GM21447 (cell line): ENCODE data around the gene CD3G.
"Not testable (repeated sequence)": the region's sequence is repeated elsewhere in the genome, so short reads cannot be mapped to it uniquely, and the experiment has no call there.

ENCODE experiments used
- ATAC-seq: cut with Tn5 transposase; IDR thresholded peaks from one replicate; pipeline ENCODE4 v1.9.1; 2021; ENCODE audit not compliant: unreplicated experiment

The CD3G gene

DNA sequence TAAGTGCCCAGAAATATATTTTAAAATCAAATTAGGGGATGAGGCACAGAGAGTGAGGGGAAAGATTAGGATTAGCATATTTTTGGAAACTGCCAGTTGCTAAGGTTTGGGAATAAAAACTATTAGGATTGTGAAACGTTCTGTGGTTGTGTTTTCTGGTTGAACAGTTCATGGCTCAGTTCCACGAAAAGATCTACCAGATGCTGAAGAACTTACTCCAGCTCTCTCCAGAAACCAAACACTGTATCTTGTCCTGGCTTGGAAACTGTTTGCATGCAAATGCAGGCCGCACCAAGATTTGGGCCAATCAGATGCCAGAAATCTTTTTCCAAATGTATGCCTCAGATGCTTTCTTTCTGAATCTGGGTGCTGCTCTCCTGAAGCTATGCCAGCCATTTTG is 30.6 kb downstream of the CD3G start:
- no peak for ATAC-seq

DNA sequence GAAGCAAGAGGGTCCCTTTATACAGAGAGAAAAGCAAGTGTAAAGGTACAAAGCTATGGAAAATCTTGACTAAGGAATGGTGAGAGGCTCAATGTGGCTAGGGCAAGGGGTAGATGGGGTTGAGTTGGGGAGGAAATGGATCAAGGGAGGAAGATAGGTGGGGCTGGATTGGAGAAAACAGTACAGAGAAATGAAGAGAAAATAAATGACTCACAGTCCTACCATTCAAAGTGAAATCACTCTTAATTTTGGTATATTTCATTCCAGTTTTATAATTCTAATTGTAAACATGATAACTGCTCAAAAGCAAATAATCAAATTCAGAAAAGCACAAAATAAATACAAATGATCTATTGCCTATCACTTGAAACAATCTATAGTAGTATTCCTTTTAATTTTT is 31.8 kb downstream of the CD3G start:
- no peak for ATAC-seq

DNA sequence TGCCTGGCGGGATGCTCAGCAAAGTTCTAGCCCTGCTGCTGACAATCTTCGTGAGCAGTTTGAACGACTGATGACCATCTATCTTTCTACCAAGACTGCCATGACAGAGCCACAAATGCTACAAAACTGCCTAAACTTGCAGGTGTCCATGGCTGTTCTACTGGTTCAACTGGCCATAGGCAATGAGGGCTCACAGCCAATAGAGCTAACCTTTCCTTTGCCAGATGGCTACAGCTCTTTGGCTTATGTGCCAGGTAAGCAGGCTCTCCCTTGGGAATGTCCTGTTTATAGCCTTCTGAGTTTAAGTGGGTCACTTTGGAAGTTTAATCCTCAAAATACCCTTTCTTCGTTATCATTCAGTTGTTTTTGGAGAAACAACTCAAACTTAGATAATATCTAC is 35.4 kb downstream of the CD3G start:
- no peak for ATAC-seq

- no peak for ATAC-seq
These were observed 36.4 kb downstream of the CD3G start for GRCh38 chr11:118380571-118380970.

DNA sequence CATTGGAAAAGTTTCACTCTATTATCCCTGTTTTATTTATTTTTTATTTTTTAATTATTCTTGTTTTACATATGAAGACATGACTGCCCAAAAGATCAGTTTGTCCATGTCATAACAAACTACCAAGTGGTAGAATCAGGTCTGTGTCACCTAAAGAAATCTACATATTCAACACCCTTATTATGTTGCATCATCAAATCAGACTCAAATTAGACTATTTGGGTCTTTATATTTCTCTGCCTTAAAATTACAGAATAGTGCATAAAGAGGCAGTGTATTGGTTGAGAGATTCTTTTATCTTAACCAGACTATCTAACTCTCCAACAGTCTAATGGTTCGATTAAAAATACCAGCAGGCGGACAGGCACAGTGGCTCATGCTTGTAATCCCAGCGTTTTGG is 38.8 kb downstream of the CD3G start:
- no peak for ATAC-seq

GRCh38 chr11:118383657-118384056 is 39.5 kb downstream of the CD3G start:
- ATAC-seq, result no peak

DNA sequence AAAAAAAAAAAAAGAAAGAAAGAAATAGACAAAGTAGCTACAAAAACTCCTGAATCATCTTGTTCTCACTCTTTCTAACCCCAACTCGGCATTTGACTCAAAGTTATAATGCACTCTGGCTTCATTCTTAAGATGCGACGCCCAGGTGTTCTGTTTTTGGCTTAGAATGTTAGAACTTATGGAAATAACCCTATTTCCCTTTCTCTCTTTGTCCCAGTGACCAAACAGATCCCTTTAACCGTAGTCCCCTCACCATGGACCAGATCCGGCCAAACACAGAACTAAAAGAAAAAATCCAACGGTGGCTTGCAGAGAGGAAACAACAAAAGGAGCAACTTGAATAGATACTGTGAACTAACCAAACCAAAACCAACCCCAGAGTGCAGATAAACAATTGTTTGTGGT is 52.0 kb downstream of the CD3G start:
- ATAC-seq, result no peak

- ATAC-seq, result no peak
These were observed 53.3 kb downstream of the CD3G start for GRCh38 chr11:118397448-118397847.

- no peak for ATAC-seq
These were observed 54.8 kb downstream of the CD3G start for GRCh38 chr11:118398791-118399559.

- ATAC-seq, result peak; percentile 54
These were observed 57.2 kb downstream of the CD3G start, which contains the start of gene ATP5MG for GRCh38 chr11:118401151-118401879. Gene ATP5MG, plus strand, starts transcription at chr11:118401606. Its CDS starts 60 bp downstream, at chr11:118401666.

- no peak for ATAC-seq
These were observed 57.9 kb downstream of the CD3G start for GRCh38 chr11:118401880-118402590.

- ATAC-seq, result not testable (repeated sequence)
These were observed 58.5 kb downstream of the CD3G start for GRCh38 chr11:118402594-118402993.
